ENCODE results near the gene RBP7. TPM values are rescaled to one million over a fixed set of nuclear protein-coding genes. Genes with fewer than 3 reads are reported as not detected.

Gene RBP7
- total RNA-seq, 1 donor from 2014 or later = 23.1 TPM

DNA sequence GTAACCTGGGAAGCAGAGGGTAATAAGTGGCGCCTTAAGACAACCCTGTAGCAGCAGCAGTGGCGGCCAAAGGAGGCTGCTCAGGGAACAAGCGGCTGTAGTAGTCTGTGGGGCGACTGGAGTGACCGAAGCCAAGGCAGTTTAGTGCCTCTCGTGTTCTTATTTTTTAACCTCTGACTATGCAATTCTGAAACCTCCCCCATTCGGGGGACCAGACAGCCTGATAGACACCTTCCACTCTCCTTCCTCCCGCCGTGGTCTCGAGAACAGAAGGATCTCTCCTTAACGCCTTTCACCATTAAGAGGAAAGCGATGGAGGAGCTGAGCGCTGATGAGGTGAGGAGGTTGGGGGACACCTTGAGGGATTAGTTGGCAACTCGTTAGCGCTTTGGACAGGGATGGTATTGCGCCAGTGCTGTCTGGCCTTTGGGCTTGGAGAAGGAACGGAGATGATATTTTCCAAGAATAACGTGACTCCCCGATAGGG lies 36.4 kb downstream of the RBP7 start:
- TF ChIP-seq, protein P1, sequence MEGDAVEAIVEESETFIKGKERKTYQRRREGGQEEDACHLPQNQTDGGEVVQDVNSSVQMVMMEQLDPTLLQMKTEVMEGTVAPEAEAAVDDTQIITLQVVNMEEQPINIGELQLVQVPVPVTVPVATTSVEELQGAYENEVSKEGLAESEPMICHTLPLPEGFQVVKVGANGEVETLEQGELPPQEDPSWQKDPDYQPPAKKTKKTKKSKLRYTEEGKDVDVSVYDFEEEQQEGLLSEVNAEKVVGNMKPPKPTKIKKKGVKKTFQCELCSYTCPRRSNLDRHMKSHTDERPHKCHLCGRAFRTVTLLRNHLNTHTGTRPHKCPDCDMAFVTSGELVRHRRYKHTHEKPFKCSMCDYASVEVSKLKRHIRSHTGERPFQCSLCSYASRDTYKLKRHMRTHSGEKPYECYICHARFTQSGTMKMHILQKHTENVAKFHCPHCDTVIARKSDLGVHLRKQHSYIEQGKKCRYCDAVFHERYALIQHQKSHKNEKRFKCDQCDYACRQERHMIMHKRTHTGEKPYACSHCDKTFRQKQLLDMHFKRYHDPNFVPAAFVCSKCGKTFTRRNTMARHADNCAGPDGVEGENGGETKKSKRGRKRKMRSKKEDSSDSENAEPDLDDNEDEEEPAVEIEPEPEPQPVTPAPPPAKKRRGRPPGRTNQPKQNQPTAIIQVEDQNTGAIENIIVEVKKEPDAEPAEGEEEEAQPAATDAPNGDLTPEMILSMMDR (IDR thresholded peaks at IDR 0.05; ENCODE audit: borderline replicate concordance) = no peak
- peak overlapping the region; percentile 100 for H3K4me3 ChIP-seq
- H3K9me3 ChIP-seq (replicated peaks) = no peaks in the 10 kb centered on the region
- no peaks in the 10 kb centered on the region for H3K27me3 ChIP-seq (ENCODE audit: low read depth)
- intact Hi-C loops (cut with micrococcal nuclease) = no loop called here
- peaks cover 60% of the 10 kb centered on the region for H3K4me1 ChIP-seq
- peak overlapping the region; percentile 96 for H3K27ac ChIP-seq (replicated peaks)
- DNase-seq = no peak
- H3K36me3 ChIP-seq = peaks cover 20% of the 10 kb centered on the region

DNA sequence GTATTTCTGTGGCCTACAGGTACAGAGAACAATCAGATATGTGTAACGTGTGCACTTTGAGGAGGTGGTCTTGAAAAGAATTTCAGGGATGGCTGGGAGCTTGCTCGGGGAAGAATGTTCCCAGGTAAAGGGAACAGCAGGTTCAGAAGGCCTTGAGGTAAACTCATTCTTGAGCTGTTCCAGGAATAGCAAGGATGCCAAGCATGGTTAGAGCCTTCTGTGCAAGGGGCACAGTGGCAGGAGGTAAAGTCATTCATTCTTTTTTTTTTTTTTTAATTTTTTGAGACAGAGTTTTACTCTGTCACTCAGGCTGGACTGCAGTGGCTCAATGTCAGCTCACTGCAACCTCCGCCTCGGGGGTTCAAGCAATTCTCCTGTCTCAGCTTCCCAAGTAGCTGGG lies 45.7 kb downstream of the RBP7 start:
- H3K4me3 ChIP-seq = no peak overlapping the region
- H3K27me3 ChIP-seq (ENCODE audit: low read depth) = no peaks in the 10 kb centered on the region
- no peaks in the 10 kb centered on the region for H3K9me3 ChIP-seq (replicated peaks)
- no peak overlapping the region for H3K27ac ChIP-seq (replicated peaks)
- DNase-seq = no peak
- intact Hi-C loops (cut with micrococcal nuclease) = no loop called here
- TF ChIP-seq, protein P1 (IDR thresholded peaks at IDR 0.05; ENCODE audit: borderline replicate concordance) = no peak
- peaks cover 43% of the 10 kb centered on the region for H3K36me3 ChIP-seq
- H3K4me1 ChIP-seq = peaks cover 40% of the 10 kb centered on the region

DNA sequence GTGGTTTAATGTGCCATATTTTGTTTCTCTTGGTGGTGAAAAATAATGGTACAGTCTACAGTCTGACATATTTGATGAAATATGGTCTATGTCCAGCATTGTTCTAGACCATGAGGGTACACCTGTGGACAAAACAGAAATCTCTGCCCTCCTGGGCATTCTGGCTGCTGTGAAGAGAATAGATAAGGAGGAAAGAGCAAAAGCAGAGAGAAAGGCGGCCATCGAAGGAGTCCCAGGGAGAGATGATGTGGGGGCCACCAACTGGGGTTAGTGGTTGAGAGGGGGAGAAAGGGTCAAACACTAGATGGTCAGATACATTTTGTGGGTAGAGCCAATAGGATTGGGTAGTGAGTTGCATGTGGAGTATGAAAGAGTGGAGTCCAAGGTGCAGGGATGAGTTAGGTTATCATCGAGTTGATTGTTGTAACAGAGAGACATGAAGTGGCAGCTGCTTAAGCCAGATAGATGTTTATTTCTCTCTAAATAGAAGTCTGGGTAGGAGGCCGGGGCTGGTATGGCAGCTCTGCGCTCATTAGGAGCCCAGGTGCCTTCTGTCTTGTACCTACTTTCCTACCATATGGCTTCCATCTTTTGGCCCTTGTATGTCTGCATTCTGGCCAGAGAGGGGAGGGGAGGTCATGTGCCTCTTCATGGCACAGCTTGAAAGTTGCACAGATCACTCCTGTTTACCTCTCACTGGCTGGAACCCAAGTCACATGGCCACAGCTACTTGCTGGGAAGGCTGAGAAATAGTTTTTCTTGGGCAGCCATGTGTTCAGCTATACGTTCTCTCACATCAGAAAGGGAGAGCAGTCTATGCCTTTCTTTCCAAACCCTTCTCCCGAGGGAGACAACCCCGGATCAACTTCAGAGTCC lies 48.7 kb downstream of the RBP7 start:
- H3K27ac ChIP-seq (replicated peaks) = peak overlapping the region; percentile 64
- H3K9me3 ChIP-seq (replicated peaks) = no peaks in the 10 kb centered on the region
- H3K4me1 ChIP-seq = peaks cover 60% of the 10 kb centered on the region
- TF ChIP-seq, protein P1 (IDR thresholded peaks at IDR 0.05; ENCODE audit: borderline replicate concordance) = no peak
- intact Hi-C loops (cut with micrococcal nuclease) = no loop called here
- H3K4me3 ChIP-seq = peak overlapping the region; percentile 8
- H3K36me3 ChIP-seq = peaks cover 17% of the 10 kb centered on the region
- DNase-seq = no peak
- H3K27me3 ChIP-seq (ENCODE audit: low read depth) = no peaks in the 10 kb centered on the region

DNA sequence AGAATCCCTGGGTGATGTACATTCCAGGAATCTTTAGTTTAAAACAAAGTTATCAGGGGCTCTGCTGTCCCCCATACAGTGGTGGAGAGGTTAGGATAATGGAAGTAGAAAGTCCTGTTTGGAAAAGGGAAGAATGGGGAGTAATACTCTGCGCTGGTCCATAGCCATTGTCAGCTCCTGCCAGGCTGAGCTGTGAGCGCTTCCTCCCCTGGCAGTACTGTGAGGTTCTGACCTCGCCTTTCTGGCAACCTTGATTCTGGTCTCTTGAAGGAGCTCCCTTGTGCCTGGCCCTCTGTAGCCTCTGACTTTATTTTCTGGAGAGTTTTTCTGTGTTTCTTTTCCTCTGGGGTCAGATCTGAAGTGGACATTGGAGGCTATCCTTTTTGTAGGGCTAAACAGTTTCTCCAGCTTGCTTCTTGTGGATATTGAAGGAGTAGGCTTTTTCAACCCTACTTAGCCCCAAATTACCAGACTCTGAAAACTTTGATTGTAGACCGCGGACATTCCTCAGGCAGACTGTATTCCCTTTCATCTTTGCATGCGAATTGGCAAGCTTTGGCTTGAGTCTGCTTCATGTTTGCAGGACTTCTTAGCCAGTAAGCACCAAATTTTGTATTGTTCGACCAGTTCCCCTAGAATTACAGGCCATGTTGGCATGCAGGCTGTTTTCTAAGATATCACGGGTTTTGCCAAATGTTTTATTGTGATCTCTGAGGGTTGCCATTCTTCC lies 49.5 kb downstream of the RBP7 start:
- TF ChIP-seq, protein P1 (IDR thresholded peaks at IDR 0.05; ENCODE audit: borderline replicate concordance) = no peak
- peak; percentile 33 for DNase-seq
- intact Hi-C loops (cut with micrococcal nuclease) = no loop called here
- Histone ChIP-seq H3K4me1 (peaks cover 68% of the 10 kb centered on the region), H3K4me3 (peak overlapping the region; percentile 8), H3K27ac (replicated peaks) (peak overlapping the region; percentile 64), H3K9me3 (replicated peaks) (no peaks in the 10 kb centered on the region), H3K27me3 (ENCODE audit: low read depth) (no peaks in the 10 kb centered on the region), H3K36me3 (peaks cover 10% of the 10 kb centered on the region)

DNA sequence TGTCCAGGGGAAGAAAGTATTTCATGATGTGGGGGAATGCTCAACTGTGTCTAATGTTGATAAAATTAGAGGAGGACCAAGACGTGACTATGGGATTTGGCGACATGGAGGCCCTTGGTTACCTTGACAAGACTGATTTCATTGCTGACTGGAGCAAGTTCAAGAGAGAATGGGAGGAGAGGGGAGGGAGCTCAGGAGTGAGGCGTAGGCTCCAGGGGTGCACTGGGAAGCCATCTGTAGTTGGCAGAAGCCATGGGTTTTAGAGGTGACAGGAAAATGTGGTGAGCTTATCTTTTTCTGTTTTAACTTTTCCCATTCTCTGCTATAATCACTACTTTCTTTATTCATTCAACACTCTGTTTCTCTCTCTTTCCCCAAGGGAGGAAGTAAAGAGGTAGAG lies 51.6 kb downstream of the RBP7 start:
- intact Hi-C loops (cut with micrococcal nuclease) = no loop called here
- DNase-seq = no peak
- no peak overlapping the region for H3K27ac ChIP-seq (replicated peaks)
- H3K9me3 ChIP-seq (replicated peaks) = no peaks in the 10 kb centered on the region
- peaks cover 81% of the 10 kb centered on the region for H3K4me1 ChIP-seq
- H3K4me3 ChIP-seq = no peak overlapping the region
- H3K36me3 ChIP-seq = no peaks in the 10 kb centered on the region
- TF ChIP-seq, protein P1 (IDR thresholded peaks at IDR 0.05; ENCODE audit: borderline replicate concordance) = no peak
- no peaks in the 10 kb centered on the region for H3K27me3 ChIP-seq (ENCODE audit: low read depth)

All from left ventricle myocardium inferior (tissue), 1 donor.